Gastroesophageal sphincter (tissue), 3 donors: ENCODE data around the gene MYPN.

Source experiments
- POLR2A ChIP-seq, 2 donors: fragments of 450-650 bp; IDR thresholded peaks; one replicate each; pipeline ENCODE4 v1.6.1; 2017; ENCODE audit warnings: antibody characterized with exemption in 2 of 2, mild to moderate bottlenecking in 2 of 2, moderate library complexity in 1 of 2
- TF ChIP-seq, protein P1 (sequence below), 4 experiments: fragments of 200-600 bp in 2 of 4; fragments of 450-650 bp in 2 of 4; sonication (generic) in 1 of 4; IDR thresholded peaks; one replicate each; pipeline ENCODE4 v1.5.1; 2017 to 2019; ENCODE audit warnings: antibody characterized with exemption in 4 of 4, mild to moderate bottlenecking in 2 of 4, moderate library complexity in 2 of 4

DNA sequence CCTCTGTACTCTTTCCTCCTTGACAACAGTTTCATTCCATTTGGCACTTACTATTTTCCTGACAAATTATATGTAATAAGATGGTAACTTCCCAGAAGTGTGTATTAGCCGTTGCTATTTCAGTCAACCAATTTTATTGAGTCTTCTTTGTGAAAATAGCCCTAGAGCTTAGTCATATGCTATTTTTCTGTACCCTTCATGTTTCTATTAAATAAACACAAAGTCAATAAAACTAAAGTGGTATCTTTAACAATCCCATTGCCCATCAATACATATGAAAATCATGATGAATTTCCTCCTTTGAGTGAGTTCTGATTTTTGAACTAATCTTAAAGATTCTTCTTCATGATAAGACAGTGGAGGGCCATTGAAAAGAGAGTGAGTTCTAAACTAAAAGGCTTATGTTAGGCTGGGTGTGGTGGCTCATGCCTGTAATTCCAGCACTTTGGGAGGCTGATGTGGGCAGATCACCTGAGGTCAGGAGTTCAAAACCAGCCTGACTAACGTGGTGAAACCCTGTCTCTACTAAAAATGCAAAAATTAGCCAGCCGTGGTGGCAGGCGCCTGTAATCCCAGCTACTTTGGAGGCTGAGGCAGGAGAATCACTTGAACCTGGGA lies 5.9 kb upstream of the MYPN start:
- TF ChIP-seq, protein P1, sequence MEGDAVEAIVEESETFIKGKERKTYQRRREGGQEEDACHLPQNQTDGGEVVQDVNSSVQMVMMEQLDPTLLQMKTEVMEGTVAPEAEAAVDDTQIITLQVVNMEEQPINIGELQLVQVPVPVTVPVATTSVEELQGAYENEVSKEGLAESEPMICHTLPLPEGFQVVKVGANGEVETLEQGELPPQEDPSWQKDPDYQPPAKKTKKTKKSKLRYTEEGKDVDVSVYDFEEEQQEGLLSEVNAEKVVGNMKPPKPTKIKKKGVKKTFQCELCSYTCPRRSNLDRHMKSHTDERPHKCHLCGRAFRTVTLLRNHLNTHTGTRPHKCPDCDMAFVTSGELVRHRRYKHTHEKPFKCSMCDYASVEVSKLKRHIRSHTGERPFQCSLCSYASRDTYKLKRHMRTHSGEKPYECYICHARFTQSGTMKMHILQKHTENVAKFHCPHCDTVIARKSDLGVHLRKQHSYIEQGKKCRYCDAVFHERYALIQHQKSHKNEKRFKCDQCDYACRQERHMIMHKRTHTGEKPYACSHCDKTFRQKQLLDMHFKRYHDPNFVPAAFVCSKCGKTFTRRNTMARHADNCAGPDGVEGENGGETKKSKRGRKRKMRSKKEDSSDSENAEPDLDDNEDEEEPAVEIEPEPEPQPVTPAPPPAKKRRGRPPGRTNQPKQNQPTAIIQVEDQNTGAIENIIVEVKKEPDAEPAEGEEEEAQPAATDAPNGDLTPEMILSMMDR (IDR thresholded peaks at IDR 0.05): no peak
- TF ChIP-seq POLR2A (IDR thresholded peaks at IDR 0.05): no peak
